Renal pelvis (tissue), 4 donors: ENCODE data around the gene SLC49A3. TPM values are rescaled to one million over a fixed set of nuclear protein-coding genes. Genes with fewer than 3 reads are reported as not detected.
"Not testable (repeated sequence)": the region's sequence is repeated elsewhere in the genome, so short reads cannot be mapped to it uniquely, and the experiment has no call there.

ENCODE experiments used
- DNase-seq: peaks from one replicate; pipeline ENCODE4 v3.0.0-alpha.2; 2013
- polyA plus RNA-seq, 3 donors: library from polyadenylated mRNA; unstranded; fragments of 120-200 nt; gene quantifications; one replicate each; pipeline ENCODE4 v1.2.1, GENCODE V29; 2013; ENCODE audit not compliant: insufficient read length in 3 of 3

The SLC49A3 gene
- polyA plus RNA-seq, 3 donors, result 4.1 to 7.8 (median 7.4) TPM

DNA sequence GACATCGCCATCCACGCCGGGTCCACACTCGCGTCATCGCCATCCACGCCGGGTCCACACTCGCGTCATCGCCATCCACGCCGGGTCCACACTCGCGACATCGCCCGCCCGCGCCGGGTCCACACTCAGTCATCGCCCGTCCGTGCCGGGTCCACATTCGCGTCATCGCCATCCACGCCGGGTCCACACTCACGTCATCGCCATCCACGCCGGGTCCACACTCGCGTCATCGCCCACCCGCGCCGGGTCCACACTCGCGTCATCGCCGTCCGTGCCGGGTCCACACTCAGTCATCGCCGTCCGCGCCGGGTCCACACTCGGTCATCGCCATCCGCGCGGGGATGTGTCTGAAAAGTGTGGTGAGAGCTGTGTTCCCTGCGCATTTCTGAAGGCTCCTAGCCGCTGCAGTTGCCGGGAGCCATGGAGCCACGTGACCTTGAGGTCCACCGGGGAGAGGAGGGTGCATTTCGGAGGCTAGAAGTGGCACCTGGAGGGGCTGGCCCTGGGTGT is 34.0 kb upstream of the SLC49A3 start:
- no peak for DNase-seq

- DNase-seq, result no peak
Measured at GRCh38 chr4:722169-722725, 33.3 kb upstream of the SLC49A3 start.

DNA sequence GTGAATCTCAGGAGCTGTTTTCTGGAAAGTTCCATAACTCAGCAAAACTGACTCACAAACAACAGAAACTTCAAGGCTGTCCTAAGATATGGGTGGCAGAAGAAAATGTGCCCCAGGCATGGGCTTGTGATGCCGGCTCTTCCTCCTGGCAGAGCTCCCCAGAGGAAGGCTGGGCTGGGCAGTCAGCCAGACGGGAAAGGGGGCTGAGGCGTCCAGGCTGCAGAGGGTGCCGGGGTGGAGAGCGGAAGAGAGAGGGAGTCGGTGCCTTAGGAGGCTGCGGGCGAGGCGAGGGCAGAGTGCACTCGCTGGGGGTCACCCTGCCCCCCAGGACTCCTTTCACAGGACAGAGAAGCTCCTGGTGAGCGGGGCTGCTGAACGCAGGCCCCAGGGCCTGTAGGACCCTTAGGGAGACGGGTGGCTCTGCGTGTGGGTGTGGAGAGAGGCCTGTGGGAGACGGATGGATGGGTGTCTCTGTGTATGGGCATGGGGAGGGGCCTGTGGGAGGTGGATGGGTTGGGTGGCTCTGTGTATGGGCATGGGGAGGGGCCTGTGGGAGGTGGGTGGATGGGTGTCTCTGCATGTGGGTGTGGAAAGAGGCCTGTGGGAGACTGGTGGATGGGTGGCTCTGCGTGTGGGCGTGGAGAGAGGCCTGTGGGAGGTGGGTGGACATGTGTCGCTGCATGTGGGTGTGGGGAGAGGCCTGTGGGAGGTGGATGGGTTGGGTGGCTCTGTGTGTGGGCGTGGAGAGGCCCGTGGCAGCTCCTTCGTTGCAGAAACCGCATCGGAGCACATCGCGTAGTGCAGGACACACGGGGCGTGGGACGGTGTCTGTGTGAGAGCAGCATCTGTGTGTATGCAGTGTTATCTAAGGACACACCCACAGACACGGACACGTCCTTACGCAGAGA is 32.6 kb upstream of the SLC49A3 start:
- no peak for DNase-seq

DNA sequence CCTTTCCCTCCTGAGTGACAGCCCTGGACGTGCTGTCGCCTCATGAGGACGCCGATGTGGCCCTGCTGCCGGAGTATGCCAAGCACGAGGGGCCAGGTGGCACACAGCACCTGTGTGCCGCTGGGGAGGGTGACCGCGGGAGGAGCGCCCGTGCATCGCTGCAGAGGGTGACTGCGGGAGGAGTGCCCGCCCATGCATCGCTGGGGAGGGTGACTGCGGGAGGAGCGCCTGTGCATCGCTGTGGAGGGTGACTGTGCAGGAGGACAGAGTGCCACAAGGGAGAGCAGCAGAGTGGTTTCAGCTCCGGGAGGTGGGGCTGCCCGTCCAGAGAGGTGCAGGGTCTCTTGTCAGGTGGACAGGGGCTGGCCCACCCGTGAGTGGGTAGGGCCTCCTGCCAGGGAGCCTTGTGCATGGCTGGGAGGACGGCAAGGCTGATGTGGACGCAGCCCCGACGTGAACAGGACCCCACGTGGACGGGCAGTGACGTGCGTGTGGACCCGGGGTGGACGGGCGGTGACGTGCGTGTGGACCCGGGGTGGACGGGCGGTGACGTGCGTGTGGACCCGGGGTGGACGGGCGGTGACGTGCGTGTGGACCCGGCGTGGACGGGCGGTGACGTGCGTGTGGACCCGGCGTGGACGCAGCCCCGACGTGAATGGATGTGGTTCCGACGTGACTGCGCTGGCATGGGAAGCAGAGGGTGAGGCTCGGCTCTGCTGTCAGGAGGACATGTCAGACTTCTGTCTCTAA is 31.3 kb upstream of the SLC49A3 start:
- DNase-seq, result no peak

DNA sequence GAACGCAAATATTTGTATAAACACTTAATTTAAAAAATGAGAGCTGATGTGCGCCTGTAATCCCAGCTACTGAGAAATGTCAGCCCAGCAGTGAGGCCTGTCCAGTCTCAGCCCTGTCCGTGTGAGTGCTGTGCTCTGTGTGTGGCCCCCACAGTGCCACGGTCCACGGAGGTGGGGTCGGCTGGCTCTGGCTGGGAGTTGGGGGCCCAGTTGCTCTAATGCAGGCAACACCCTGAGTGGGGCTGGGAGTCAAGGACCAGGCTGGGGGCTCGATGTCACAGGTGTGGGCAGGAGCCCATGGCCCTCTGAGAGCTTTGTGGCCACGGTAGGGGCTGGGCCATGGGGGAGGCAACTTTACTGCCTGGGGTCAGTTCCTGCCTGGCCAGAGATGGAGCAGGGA is 29.5 kb upstream of the SLC49A3 start:
- DNase-seq, result no peak

- DNase-seq, result no peak
Measured at GRCh38 chr4:717601-718320, 28.8 kb upstream of the SLC49A3 start.

DNA sequence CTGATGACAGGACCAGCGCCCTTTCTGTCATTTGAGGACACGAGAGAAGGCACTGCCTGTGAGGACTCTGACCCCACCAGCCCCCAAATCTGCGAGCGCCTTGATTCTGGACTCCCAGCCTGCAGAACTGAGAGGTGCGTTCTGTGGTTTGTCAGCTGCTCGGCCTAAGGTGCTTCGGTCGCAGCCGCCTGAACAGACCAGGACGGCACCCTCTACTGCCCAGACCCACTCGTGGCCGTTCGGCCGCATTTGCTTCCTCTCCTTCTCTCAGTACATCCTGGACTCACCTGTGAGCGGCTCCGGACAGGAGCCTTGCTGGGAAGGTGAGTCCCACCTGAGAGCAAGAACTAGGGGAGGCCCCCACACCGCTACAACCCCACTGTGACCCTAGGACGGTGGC is 25.1 kb upstream of the SLC49A3 start:
- no peak for DNase-seq

DNA sequence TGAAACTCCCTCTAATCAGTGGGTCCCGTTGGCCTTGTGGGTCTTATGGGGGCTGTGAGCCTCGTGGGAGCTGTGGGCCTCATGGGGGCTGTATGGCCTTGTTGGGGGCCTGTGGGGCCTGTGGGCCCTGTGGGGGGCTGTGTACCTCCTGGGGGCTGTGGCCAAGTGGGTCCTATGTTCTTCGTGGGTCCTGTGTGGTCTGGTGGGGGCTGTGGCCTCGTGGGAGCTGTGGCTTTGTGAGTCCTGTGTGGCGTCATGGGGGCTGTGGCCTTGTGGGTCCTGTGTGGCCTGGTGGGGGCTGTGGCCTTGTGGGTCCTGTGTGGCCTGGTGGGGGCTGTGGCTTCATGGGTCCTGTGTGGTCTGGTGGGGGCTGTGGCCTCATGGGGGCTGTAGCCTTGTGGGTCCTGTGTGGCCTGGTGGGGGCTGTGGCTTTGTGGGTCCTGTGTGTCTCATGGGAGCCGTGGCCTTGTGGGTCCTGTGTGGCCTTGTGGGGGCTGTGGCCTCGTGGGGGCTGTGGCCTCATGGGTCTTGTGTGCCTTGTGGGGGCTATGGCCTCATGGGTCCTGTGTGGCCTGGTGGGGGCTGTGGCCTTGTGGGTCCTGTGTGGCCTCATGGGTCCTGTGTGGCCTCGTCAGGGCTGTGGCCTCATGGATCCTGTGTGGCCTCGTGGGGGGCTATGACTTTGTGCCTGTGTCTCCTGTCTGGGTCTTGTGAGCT is 24.1 kb upstream of the SLC49A3 start:
- DNase-seq, result no peak

DNA sequence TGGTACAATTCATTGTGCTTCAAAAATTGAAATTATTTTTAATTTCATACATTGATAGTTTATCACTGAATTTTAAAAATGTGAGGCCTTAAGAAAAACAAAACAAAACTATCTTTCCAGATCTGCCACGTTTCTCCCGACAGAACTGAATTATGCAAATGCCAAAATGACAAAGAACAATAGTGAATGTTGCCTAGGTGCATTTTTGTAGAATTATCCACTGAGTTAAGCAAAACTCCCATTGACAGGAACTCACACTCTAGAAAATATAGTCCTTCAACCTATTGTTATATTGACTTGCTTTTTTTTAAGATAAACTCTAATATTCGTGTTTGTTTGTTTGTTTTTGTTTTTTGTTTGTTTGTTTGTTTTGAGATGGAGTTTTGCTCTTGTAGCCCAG is 23.1 kb upstream of the SLC49A3 start:
- no peak for DNase-seq

GRCh38 chr4:710916-711315 is 22.0 kb upstream of the SLC49A3 start:
- no peak for DNase-seq

GRCh38 chr4:710116-710515 is 21.2 kb upstream of the SLC49A3 start:
- DNase-seq, result no peak

DNA sequence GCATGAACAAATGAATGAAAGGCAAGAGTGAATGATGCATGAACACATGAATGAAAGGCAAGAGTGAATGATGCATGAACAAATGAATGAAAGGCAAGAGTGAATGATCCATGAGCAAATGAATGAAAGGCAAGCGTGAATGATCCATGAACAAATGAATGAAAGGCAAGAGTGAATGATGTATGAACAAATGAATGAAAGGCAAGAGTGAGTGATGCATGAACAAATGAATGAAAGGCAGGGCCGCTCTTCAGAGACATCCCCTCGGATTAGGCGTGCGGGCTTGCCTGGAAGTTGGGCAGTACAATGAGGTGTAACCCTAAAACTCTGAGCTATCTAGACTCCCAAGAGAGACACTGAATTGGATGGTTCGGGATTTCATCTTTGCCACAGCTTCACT is 20.4 kb upstream of the SLC49A3 start:
- no peak for DNase-seq

- DNase-seq, result no peak
Measured at GRCh38 chr4:708631-708933, 19.6 kb upstream of the SLC49A3 start.

GRCh38 chr4:707929-708630 is 19.1 kb upstream of the SLC49A3 start:
- no peak for DNase-seq

GRCh38 chr4:706834-707598 is 18.1 kb upstream of the SLC49A3 start:
- no peak for DNase-seq

GRCh38 chr4:706083-706633 is 17.2 kb upstream of the SLC49A3 start:
- not testable (repeated sequence) for DNase-seq

DNA sequence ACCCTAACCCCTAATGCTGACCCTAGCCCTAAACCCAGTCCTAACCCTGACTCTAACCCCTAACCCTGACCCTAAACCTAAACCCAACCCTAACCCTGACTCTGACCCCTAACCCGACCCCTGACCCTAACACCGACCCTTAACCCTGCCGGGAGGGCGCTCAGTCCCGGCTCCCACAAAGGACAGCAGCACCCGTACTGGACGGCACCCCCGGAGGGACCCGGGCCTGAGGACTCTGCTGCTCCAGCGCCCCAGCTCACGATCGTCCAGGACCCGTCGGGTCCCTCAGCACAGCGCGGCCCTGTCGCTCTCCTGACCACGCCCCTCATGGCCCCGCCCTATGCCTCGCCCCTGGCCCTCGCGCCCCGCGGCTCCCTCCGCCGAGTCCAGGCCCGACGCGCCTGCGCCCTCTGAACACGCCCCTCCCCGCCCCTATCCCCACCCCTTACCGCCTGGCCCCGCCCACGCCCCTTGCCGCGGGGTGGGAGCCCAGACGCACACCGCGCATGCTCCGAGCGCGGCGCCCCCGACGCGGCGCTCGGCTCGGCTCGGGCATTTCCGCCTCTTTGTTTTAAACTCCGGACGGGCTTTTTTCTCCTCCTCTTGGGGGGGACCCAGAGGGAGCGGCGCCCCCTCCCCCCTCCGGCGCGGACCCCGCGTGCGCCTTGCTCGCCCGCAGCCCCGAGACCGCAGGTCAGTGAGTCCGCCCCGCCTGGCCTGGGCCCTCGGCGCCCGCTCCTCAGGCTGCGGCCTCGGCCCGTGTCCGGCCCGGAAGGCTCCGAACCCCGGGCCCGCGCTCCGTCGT is 16.5 kb upstream of the SLC49A3 start, which contains the start of gene PCGF3:
PCGF3 (plus strand) TSS at position 555 of the 805 bp plus-strand sequence. CDS start 27,849 bp downstream, outside the sequence.
- peak; percentile 94 for DNase-seq

- no peak for DNase-seq
Measured at GRCh38 chr4:704971-705277, 16.0 kb upstream of the SLC49A3 start.
